HG03565 (cell line): ENCODE data around the gene FEM1B.

Experiments
- ATAC-seq: cut with Tn5 transposase; IDR thresholded peaks from one replicate; pipeline ENCODE4 v1.9.1; 2021; ENCODE audit warnings: mild to moderate bottlenecking, moderate library complexity; ENCODE audit not compliant: unreplicated experiment

The FEM1B gene

DNA sequence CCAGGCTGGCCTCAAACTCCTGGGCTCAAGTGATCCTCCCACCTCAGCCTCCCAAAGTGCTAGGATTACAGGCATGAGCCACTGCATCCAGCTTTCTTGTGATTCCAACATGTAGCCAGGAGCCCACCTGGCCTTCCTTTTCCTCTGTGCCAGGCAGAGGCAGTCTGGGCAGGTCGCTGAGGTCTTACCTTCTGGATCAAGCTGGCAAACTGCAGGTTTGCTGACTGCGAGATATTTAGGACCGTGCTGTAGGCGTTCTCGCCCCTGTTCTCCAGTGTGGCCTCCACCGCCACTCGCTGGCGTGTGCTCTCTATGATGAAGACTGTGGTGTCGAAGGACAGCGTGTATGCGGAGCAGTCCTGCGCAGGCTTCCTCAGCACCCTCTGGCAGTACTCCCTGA lies 42.5 kb downstream of the FEM1B start:
- no peak for ATAC-seq

DNA sequence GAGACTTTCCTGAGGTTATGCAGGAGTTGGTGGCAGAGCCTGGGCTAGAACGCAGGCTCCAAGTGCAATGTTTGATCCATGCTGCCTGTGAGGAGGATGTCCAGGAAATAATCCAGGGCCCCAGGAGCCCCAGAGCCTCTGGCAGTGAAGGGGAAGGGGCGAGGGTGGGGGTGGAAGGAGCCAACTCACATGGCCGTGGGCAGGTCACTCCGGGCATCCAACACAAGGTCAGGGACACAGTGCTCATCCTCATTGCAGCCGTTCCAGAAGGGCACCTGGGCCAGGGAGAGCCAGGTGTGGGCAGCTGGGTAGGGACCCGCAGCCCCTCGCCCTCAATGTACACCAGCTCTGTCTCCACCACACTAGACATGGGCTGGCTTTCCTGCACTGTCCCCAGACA lies 43.7 kb downstream of the FEM1B start:
- no peak for ATAC-seq

DNA sequence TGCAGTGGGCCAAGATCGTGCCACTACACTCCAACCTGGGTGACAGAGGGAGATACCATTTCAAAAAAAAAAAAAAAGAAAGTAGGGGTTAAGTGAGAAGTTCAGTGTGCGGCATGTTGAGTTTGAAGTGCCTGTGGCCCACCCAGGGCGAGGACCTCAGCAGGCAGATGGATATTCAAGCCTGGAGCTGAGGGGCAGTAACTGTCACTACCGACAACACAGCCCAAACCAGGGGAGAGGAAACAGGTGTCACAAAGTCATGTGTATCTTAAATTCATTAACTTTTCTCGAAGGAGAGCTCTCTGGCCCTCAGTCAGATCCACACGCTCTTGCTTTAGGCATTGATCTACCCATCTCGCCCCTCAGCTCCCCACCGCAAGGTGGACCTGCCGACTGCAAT lies 45.3 kb downstream of the FEM1B start:
- ATAC-seq, result no peak

DNA sequence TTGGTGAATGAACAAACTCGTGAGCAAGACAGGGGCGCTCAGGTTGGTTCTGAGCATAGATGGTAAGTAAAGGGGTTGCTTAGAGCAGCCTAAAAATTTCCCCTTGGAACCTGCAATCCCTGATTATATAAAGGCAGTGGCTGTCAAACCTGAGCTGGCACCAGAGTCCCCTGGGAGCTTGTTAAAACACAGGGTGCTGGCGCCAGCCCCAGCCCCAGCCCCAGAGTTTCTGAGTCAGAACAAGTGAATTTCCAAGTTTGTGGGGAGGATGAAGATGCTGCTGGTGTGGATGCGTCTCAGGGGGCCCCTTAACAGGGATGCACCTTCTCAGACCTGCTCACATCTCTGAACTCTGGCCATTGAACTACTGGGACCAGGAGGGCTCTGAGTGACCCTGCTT lies 48.2 kb downstream of the FEM1B start:
- no peak for ATAC-seq

DNA sequence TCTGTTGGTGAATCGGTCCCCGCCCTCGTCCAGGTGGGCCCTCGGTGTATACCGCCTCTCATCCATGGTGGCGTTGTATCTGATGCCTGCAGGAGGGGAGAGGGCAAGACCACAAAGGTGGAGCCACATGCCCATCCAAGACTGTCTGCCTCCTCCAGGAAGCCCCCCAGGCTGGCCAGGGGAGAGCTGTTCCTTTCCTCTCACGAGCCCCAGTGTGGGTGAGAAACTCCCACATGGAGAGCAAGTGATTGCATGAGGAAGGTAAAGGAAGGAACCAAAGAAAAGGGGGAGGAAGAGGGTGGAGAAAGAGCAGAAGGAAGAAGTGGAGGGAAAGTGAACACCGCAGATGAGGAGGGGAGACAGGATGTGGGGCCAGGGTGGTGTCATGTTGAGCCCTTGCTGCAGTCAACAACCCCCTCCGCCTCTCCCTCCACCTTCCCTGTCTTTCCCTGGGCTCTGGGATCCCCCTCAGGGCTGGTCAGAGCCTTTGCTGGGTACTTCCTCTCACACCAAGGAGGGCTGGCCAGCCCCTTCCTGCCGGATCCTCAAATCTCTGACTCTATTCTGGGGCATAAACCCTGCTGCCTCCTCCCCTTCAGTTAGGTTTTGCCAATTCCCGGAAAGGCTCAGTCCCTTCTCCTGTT lies 49.3 kb downstream of the FEM1B start:
- no peak for ATAC-seq

DNA sequence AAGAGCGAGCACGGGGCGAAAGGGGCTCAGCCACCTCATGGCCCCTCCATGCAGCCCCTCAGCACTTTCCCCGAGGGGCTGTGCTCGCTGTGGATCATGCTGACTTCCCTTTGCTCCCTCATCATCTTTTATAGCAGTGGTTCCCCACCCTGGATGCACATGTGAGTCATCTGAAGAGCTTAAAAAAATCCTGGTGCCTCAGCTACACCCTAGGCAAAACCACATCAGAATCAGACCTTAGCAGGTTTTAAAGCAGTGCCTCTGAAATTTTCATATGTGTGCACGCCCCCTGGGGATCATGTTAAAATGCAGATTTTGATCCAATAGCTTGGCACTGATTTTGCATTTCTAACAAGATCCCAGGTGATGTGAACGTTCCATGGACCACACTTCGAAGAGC lies 50.9 kb downstream of the FEM1B start:
- no peak for ATAC-seq

DNA sequence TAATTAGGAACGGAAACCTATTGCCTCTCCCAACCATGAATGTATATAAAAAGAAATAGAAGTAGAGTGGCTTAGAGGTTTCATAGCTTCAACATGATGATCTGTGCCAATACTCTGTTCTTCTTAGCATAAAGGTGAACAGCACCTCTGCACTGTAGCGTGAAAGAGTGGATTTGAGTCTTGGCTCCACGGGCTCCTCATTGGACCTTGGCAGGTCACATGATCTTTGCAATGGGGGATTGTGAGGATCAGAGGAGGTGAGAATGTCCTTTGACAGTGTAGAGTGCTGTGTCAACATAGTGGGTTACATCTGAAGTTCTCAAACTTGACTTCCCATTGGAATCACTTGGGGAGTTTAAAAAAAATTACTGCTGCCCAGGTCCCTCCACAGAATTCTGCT lies 51.4 kb downstream of the FEM1B start:
- no peak for ATAC-seq

DNA sequence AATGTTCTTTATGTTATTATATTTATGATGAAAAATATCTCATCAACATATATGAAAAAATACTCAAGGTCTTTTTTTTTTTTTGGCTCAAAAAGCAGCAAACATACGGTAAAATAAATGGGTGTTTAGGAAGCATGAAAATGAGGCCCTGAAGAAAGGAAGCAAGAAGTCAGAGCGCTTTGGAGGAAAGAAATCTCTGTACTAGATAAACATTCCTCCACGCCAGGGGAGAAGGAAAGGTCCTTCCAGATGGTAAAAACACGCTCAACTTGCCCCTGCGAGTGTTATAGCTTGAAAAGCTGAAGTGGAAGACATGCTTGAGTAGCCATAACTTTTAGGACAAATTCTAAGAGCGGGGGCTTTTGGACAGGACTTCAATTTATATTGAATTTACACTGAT lies 52.9 kb downstream of the FEM1B start:
- ATAC-seq, result no peak

DNA sequence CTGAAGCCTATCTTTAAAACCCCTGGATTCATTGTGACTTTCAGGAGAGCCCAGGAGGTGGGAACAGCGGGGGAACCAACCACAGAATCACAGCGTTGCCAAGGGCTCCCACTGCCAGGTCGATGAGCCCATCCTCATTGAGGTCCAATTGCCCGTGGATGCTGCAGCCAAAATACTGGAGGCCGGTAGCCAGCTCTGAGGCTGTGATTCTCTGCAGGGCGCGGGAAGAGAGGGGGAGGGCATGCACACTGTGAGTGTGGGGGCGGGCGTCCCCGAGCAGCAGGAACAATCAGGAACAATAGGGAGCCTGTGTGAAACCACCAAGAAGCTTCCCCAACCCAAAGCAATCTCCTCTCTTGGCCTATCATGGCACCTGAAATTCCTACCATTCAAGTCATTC lies 53.4 kb downstream of the FEM1B start:
- ATAC-seq, result no peak

DNA sequence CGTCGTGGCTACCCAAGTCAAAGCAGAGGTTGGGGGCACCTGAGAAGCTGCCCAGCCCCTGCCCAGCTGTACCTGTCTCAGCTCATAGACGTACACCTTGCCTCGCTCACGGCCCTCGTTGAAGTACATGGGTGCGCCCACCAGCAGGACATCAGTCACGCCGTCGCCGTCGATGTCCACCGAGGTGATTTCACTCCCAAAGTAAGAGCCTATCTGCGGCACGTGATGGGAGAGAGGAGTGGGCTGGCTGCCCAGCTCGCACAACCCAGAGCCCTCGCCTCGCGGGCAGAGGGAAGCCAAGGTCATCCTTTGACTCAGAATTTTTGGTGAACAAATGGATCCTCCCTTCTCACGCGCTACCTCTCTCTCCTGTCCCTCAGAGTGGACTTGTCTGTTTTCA lies 54.7 kb downstream of the FEM1B start:
- no peak for ATAC-seq

DNA sequence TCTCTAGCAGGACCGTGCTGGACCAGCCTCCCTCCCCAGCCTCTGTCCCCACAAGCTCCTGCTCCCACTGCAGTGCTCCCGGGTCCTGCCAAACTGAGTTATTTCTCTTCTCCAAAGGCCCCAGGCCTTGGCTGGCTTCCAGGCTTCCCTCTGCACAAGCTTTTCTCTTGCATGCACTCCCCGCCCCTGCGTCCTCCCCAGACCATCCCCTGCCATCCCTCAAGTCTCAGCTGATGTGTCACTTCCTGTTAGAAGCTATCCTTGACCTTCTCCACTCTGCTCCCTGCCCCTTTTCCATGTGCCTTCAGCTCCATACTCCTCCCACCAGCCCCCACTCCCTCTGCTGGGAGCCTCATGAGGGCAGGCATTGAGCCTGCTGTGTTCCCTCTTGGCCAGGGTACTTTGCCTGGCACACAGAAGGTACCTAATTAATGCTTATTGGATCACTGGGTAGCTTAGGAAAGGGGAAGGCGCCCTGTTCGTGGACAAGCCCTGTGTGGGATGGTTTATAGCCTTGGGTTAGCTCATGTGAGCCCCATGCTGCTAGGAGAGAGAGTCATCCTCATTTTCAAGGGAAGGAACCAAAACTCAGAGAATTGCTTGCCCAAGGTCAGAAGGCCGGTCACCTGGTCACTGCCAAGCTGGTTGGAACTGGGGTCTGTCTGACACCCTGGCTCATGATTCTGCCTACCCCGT lies 56.4 kb downstream of the FEM1B start:
- no peak for ATAC-seq

DNA sequence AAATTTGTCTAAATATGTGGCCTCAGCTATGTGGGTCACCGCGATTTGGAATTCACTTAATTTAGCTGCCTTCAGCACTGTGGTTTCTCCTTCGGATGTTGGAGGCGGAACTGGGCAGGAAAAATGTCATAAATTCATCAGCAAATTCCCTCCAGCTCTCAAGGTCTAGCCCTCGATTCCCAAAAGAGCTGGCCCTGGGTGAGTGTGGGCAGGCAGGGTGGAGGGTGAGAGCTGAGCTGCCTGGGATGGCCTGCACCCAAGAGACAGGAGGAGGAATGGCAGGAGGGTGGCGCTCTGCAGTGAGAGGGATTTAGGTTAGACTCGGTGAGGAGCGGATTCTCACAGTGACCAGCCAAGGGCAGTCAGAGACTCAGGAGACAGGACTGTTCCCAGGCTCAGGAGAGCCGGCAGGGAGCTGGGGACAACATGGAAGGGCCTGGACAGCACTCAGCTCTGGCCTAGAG lies 57.1 kb downstream of the FEM1B start:
- ATAC-seq, result no peak

DNA sequence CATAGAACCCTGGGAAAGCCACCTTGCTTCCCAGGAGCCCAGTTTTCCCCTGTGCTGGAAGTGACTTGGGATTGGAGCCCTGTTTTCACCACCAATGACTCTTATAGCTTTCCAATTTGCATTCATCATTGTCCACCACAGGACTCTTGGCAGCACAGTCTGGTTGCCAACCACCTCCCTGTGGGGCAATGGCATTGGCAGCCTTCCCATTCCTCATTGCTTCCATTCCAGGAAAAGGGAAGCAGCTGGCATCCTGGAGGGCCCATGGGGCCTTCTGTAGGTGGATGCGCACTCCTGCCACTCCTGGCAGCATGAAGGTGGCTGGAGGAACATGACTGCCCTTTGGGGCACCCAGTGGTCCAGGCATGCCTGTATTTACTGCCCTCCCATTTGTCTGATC lies 57.7 kb downstream of the FEM1B start:
- ATAC-seq, result no peak

DNA sequence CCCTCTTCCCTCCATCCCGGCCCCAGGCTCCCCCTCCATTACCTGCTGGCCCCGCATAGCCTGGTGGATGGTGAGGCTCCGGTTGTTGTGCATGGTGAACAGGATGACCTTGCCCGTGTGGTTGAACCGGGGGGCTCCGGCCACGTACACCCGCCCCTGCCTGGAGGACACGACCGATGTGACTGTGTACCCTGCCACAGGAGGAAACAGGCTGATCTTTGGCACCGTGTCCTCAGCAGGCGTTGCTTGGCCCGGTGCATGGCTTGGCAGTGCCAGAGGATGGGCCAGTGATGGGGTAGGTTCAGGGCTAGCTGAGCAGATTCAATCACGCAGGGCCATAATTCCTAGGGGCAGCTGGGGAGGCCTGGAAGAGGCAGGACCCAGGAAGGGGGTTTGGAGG lies 58.1 kb downstream of the FEM1B start:
- ATAC-seq, result no peak

DNA sequence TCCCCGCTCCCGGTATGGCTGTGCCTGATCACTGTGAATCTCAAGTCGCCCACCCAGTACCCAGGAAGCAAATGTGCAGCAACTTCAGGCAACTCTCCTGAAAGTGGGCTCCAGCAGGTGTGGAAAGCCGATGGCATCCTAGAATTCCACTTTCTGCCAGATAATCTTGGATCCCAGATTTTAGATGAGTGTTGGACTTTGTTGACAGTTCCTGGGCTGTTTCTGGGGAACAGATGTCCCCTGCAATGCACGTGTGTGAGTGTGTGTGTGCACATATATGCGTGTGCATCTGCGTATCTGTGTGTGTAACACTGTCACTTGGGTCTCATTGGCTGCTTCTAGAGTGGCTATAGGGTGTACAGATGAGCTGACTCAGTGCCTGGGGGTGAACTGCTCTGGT lies 59.0 kb downstream of the FEM1B start:
- no peak for ATAC-seq

DNA sequence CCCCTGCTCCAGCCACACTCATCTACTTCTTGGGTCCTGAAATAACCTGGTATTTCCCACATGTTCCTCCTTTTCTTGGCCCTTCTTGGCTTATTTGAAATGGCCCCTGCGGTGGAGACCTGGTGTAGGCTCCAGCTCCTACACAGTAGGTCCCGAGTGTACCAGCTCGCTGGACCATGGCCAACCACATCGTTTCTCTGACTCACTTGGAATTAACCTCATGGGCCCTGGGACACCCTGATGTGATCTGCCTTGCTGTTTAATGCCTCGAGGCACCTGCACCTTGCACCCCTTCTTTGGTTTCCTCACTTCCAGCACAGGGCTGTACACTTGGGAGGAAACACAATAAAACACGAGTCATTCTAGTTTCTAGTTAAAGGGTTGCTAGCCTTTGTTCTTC lies 60.3 kb downstream of the FEM1B start:
- no peak for ATAC-seq

DNA sequence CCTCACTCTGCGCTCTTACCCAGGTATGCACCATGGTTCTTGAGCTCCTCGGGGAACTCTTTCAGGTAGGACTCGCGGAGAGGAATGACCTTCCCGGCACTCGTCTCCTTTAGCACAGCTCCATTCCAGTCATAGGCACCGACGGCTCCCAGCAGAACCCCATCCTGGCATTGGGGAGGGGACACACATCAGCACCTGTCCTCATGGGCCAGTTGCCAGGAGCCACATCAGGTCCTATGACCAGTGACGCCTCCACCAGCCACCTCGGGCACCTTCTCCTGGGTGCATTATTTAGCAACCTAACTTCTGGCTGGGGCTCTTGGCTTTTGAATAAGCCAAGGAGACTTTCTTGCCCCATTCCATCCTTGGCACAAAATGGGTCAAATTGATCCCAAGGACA lies 61.9 kb downstream of the FEM1B start:
- ATAC-seq, result no peak

DNA sequence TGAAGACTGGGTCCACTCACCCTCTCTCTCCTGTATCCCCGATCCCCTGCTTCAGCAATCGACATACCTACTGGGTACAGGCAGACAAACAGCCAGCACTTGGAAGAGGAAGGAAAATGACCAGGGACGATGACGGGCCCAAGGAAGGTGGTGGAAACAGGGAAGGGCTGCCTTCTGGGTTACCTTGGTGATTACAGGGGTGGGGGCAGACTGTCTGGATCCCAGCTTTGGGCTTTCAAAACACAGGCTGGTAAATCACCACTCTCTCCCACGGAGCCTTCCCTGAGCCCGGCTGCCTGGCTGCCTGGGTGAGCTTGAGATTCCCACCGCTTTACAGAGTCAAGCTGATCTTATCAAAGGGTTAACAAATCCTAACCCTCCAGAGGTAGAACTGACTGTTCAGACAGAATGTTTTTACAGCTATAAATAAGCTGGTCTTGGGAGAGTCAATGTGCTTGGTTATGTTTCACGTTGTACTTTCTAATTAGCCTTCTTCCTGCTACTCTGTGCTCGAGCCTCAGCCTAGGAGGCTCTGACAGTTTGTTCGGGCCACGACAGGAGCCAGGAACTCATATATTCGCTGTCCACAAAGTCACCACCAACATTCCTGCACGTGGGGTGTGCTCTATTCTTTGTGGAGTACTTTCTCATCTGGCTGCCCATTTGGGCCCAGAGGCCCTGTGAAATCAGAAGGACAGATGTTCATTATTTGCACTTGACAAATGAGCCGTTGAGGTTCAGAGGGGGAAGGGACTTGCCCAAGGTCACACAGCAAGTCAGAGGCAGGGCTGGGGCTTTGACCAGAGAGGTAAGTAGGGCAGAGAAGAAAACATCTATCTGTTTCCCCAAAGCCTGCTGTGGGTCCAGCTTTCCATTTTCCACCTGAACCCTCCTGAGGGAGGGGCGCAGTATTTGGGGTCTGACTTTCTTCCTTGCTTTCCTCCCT lies 63.5 kb downstream of the FEM1B start:
- no peak for ATAC-seq

DNA sequence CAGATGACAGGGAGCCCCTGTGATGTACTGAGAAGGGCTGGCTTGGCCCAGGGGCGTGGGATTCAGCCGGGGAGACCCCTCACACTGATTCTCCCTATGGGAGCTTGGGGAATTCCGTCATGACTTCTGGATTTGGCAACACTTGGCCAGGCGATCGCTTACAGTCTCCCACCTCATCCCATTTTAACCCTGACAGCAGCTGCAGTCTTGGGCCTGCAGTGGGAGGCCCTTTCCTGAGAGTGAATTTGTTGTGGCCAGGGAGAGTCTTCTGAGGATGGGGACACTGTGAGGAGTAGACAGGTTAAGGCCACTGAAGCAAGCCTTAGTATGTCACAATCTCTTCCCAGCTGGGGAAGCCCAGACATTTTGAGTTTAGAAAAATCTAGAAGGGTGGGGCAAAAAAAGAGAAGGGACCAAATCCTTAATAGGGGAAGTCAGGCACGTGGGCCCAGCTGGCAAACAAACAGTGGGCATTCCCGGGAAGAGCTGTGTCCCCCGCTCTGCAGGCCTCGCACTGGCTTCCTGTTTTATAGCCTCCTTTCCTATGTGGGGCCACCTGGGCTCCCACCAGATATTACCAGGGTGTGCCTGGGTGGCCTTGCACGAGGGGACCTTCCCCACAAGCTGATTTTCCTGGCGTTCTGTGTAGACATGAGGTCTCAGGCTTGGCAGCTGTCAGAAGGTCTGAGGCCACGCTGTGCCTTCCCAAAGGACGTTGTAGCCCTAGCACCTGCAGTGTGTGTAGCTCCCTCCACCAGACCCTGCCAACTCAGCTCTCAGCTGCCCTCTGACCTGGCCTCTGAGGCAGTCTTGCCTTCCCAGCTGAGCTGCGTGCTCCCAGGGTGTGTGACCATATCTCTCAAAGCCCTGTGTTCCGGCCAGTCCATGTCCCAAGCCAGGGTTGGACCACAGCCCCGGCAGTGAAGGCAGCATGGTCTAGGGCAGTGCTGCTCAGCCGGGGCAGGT lies 64.5 kb downstream of the FEM1B start:
- no peak for ATAC-seq

DNA sequence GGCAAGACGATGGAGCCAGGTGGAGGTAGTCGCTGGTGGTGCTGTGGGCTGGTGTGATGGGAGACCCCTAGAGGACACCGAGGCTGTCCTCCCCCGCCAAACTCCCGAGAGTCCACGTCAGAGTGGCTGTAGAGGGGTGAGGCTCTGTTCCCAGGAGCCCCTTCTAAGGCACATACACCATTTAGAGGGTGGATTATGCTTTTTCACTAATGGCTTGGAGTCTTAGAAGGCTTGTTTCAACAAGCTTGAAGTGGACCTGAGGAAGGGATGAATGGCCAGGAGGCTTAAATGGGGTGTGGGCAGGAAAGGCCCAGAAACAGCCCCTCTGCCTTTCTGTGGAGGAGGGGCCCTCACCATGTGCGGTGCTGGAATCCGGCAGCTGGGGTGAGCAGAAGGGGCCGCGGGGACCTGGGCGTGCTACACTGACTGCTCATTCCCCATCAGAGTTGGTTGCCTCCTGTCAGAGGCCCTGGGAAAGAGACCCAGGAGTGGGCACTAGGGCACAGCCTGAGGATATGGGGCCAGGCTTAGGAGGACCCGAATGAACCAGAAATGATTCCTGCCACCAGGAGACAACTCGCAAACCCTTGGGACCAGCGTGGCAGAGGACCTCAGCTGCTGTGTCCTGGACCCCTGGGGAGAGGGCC lies 66.2 kb downstream of the FEM1B start:
- no peak for ATAC-seq
